Mesenteric fat pad (tissue), 1 donor: ENCODE data around the gene FBXO46. TPM values are rescaled to one million over a fixed set of nuclear protein-coding genes. Genes with fewer than 3 reads are reported as not detected.
"Not testable (repeated sequence)": the region's sequence is repeated elsewhere in the genome, so short reads cannot be mapped to it uniquely, and the experiment has no call there.

Experiments
- DNase-seq: peaks from one replicate; pipeline ENCODE4 v3.0.0-alpha.2; 2020; ENCODE audit warnings: low spot score
- total RNA-seq: library from RNA; stranded (reverse); fragmentation: NEBNext Ultra II Directional; extraction: Animal tissue kit (Norgen Biotek cat#: 25700); gene quantifications from one replicate; pipeline ENCODE4 v1.2.1, GENCODE V29; 2021
- donor health status: DM: yes; HTN: yes; CAD: no.

FBXO46 gene
- total RNA-seq, 1 donor from 2014 or later, result 12.8 TPM

- no peak for DNase-seq
Measured at GRCh38 chr19:45766869-45767346, 36.2 kb upstream of the FBXO46 start.

DNA sequence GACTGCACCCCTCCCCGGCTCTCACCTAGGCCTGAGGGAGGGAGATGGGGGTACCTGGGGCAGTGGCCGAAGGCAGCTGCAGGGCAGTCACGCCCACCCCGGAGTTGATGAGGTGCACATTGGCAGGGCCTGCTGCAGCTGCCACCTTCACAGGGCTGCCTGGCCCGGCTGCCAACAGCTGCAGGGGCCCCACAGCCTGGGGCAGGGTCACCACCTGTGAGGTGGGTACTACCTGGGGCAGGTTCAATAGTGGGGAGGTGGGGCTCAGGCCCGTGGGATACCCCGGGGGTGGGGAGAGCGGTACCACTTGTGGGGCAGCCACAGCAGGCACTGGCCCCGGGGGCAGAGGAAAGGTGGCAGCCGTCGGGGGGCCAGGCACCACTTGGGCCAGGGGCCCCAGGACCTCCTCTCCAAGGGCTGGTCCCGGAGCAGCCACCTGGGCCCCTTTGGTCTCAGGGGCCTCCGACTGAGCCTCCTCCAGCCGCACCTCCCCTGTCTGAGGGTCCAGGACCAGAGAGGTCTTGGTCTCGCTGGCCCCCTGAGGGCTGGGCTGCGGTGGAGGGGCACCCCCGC, 35.7 kb upstream of the FBXO46 start:
- DNase-seq, result no peak

- DNase-seq, result no peak
Measured at GRCh38 chr19:45765702-45766295, 35.1 kb upstream of the FBXO46 start.

GRCh38 chr19:45764945-45765701, 34.4 kb upstream of the FBXO46 start:
- DNase-seq, result no peak

GRCh38 chr19:45764475-45764874, 33.8 kb upstream of the FBXO46 start:
- no peak for DNase-seq

GRCh38 chr19:45763691-45764294, 33.1 kb upstream of the FBXO46 start:
- no peak for DNase-seq

DNA sequence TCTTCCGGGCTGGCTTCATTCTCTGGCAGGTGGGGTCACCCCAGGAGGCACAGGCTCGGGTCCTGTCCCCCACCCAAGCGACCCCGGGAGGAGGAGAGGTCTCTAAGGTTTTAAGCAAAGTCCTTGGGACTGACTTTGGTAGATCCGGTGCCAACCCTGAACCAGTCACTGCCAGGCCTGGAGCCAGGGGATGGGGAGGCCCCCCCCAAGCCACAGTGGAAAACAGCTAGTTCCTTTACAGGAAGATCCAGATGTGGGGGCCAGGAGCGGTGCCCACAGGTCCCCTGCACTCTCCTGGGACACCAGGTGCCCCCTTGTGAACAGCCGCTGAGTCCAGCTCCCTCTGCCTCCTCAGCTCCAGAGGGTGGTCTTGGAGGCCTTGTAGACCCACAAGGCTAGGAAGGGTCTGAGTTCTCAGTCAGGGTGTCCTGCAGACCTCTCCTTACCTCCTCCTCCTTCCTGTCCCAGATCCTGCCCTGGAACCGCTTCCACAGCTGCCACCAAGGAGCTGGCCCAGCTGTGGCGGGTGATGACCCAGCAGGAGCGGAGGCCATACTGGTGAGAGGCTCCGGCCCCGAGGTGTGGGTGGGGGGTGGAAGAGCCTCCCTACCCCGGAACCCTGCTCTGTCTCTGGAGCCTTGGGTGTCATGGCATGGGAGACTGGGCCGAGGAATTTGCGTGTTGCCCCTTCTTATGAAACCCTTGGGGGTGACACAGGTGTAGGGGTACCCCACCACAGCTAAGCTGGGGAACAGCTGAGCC, 32.4 kb upstream of the FBXO46 start:
- DNase-seq, result no peak

DNA sequence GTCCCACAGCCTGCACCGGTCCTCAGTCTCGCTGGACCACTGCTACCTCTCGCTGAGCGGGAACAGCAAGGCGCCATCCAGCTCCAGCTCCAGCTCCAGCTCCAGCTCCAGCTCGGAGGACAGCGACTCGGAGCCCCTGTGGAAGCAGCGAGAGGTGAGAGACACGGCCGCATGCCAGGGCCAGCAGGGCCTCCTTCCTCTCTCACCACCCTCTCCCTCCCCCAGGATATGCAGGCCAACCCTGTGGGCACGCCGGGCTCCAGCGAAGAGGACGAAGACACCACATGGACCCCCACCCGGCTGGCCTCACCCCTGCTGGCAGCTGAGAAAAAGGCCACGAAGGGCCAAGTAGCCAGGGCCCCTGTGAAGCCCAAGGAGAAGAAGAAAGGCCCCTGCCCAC, 31.0 kb upstream of the FBXO46 start:
- no peak for DNase-seq

GRCh38 chr19:45758921-45759320, 28.2 kb upstream of the FBXO46 start:
- DNase-seq, result no peak

DNA sequence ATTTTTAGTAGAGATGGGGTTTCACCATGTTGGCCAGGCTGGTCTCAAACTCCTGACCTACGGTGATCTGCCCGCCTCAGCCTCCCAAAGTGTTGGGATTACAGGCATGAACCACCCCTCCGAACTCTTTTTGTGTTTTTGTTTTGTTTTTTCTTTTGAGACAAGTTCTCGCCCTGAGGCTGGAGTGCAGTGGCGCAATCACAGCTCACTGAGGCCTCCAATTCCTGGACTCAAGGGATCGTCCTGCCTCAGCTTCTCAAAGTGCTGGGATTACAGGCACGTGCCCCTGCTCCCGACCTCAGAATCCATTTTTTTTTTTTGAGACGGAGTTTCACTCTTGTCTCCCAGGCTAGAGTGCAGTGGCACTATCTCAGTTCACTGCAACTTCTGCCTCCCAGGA, 27.0 kb upstream of the FBXO46 start:
- DNase-seq, result no peak

DNA sequence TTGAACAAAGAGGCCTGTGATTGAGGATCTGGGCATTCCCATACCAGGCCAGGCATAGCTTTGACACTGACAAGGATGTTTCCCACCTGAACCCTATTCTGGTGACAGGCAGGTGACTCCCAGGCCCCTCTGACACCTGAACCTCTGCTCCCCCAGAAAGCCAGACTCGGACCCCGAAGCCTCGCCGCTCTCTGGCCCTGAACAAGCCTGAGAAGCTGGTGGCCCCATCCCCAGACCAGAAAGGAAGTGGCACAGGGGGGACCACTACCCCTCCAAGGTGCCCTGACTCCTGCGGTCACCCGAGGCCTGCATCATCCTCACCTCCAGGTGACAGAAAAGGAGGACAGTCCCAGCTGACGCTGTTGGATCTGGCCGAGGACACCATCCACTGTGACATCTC, 23.6 kb upstream of the FBXO46 start:
- no peak for DNase-seq

- DNase-seq, result no peak
Measured at GRCh38 chr19:45753548-45753947, 22.9 kb upstream of the FBXO46 start.

DNA sequence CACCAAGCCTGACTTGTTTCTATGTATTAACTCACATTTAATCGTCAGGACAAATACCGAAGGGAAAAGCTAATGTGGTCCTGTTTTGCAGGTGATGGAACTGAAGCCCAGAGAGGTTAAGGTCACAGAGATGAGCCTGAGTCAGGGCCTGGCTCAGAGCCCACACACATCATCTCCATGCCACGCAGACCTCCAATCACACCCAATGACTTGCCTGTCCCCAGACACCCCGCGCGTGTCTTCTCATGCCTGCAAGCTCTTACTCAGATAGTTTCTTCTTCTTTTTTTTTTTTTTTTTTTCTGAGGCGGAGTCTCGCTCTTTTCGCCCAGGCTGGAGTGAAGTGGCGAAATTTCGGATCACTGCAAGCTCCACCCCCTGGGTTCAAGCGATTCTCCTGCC, 21.9 kb upstream of the FBXO46 start:
- no peak for DNase-seq

DNA sequence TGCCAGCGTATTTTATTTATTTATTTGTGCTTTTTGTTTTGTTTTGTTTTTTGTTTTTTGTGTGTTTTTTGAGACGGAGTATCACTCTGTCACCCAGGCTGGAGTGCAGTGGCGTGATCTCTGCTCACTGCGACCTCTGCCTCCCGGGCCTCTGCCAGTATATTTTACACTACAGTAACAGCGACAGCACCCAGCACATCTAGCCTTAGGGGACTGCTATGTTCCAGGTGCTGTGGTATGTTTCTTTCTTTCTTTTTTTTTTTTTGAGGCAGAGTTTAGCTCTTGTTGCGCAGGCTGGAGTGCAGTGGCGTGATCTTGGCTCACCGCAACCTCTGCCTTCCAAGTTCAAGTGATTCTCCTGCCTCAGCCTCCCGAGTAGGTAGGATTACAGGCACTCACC, 20.8 kb upstream of the FBXO46 start:
- not testable (repeated sequence) for DNase-seq

DNA sequence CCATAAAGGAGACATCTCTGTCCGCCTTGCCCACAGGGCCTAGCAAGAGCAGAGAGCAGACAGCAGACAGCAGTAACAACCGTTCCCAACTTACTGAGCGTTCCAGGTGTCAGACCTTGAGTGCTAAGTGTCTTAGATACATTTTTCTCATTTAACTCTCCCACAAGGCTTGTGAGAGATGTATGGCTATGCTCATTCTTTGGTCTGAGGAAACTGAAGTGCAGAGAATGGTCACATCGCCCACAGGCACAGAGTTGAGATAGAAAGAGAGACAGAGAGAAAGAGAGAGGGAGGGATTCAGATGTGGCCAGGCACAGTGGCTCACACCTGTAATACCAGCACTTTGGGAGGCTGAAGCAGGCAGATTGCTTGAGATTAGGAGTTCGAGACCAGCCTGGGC, 16.8 kb upstream of the FBXO46 start:
- DNase-seq, result no peak

DNA sequence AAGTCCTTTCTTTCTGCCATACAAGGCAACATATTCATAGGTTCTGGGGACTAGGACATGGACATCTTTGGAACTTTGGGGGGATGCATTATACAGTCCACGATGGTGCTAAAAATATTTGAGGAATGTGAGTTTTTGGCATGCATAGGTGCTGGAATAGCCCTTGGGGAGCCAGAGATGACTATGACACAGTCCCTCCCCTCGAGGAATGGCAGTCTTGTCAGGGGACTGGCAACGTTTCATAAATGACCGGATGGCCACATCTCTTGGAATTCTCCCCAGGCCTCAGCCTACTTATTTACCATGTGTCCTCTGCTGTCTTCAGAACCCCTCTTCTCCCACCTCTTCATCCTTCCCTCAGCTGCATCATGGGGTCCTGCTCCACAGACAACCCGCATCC, 16.2 kb upstream of the FBXO46 start:
- DNase-seq, result no peak

DNA sequence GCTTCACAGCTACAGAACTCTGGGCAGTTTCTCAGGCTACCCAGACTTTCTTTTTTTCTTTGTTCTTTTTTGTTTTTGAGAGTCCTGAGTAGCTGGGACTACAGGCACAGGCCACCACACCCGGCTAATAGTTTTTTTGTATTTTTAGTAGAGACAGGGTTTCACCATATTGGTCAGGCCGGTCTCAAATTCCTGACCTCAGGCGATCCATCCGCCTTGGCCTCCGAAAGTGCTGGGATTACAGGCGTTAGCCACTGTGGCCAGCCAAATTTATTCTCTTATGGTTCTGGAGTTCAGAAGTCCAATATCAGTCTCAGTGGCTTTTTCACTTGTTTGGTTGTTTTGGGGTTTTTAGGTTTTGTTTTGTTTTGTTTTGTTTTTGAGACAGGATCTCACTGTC, 14.9 kb upstream of the FBXO46 start:
- DNase-seq, result no peak

DNA sequence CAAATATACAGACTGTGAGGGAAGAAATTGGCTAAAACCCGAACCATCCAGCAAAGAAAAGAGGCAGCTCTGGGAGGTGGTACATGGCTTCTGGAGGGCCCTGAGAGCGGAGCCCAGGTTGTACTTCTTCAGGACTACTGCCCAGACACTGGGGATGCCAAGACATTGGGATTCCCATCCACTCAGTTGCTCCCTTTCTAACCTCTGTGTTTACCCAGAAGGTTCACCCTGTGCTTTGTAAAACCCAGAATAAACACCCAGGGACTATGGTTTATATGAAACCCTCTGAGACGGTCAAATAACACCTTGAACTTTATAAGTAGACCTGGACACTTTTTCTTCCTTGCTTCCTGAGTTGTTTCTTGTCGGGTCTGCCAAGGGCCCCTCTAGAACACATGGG, 12.3 kb upstream of the FBXO46 start:
- no peak for DNase-seq

DNA sequence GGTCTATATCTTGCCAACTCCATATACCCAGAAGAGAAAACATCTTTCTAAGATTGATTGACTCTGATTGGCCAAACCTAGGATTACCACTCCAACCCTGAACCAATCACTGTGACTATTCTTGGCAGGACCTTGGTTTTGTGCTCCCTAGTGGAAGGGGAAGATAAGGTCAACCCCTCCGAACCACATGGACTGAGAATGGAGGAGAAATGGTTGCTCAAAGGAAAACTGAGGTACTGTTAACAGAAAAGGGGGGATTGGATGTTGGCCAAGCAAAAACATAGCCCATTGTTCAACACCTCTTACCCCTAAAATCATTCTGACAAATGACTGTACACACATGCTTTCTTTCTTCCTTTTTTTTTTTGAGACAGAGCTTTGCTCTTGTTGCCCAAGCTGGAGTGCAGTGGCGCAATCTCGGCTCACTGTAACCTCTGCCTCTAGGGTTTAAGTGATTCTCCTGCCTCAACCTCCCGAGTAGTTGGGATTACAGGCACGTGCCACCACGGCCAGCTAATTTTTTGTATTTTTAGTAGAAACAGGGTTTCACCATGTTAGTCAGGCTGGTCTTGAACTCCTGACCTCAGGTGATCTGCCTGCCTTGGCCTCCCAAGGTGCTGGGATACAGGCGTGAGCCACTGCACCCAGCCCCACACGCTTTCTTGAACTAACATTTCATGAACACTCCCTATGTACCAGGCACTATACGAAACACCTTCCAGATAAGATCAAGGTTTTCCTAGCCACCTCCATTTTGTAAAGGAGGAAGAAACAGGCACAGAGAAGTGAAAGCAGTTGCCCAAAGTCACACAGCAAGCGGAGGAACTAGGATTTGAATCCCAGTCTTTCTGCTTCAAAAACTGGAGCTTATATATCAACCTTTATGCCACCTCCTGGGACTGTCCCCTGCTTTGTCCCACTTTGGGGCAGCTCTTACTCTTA, 9.1 kb upstream of the FBXO46 start:
- DNase-seq, result no peak

- DNase-seq, result no peak
Measured at GRCh38 chr19:45733160-45733810, 2.6 kb upstream of the FBXO46 start, which contains the start of gene MEIOSIN. Gene MEIOSIN, plus strand, starts transcription at chr19:45733439. Its CDS starts 1,938 bp downstream, at chr19:45735377.
